Endothelial cell of umbilical vein (primary cell): ENCODE results near the gene SLC9C2.

ENCODE experiments used
- CTCF ChIP-seq, 2 donors: IDR thresholded peaks; 1 replicate in 1 of 2; 2 replicates in 1 of 2; pipeline ENCODE4 v1.5.1; 2011; ENCODE audit warnings: low read length in 2 of 2, mild to moderate bottlenecking in 2 of 2, moderate library complexity in 2 of 2, control low read depth in 1 of 2, inconsistent platforms in 1 of 2, low read depth in 1 of 2; ENCODE audit not compliant: insufficient read depth in 1 of 2; ENCODE audit errors: extremely low read depth in 1 of 2
- JUN ChIP-seq: IDR thresholded peaks from 2 replicates; pipeline ENCODE4 v1.6.1; 2011; ENCODE audit warnings: borderline replicate concordance, low read depth; ENCODE audit not compliant: insufficient read length, insufficient read depth
- POLR2A ChIP-seq: IDR thresholded peaks from 2 replicates; pipeline ENCODE4 v1.6.1; 2012; ENCODE audit warnings: low read depth, mild to moderate bottlenecking, control low read depth, low read length
- POLR2AphosphoS5 ChIP-seq: IDR thresholded peaks from 2 replicates; pipeline ENCODE4 v1.6.1; 2012; ENCODE audit warnings: low read depth, mild to moderate bottlenecking, control low read depth, low read length, moderate library complexity; ENCODE audit not compliant: insufficient read depth
- TF ChIP-seq, protein P1 (sequence below): IDR thresholded peaks from 2 replicates; pipeline ENCODE4 v1.6.1; 2011; ENCODE audit not compliant: insufficient read depth, insufficient read length

DNA sequence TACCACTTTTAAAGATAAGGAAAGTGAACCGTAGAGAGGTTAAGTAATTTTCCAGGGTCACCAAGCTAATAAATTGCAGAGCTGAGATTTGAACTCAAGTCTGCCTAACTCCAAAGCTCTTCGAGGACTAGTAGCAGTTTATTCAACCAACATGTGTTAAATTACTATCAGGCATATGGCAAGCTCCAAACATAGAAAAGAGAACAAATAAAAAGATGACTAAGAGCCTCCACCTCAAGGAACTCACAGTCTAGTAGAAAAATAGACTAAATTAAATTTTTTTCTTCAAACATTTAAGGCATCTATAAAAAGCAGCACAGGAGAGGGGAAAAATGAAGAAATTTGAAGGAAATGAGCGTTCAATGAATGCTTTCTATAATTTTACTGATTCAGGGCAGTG lies 22.2 kb downstream of the SLC9C2 start:
- TF ChIP-seq CTCF (IDR thresholded peaks at IDR 0.05; ENCODE audit: extremely low read depth in 1 of 2, insufficient read depth in 1 of 2, low read depth in 1 of 2, low read length in 2 of 2) (no peak), POLR2AphosphoS5 (no peak), JUN (no peak), POLR2A (no peak)
- TF ChIP-seq, protein P1, sequence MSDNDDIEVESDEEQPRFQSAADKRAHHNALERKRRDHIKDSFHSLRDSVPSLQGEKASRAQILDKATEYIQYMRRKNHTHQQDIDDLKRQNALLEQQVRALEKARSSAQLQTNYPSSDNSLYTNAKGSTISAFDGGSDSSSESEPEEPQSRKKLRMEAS: no peak
